A549 (cell line): Measurements from ENCODE around the gene GPR25. TPM values are rescaled to one million over a fixed set of nuclear protein-coding genes. Genes with fewer than 3 reads are reported as not detected.

Source experiments
- ATAC-seq, 2 experiments: fragments of 200-7000 bp in 1 of 2; fragments of >200 bp in 1 of 2; cut with Nextera tagmentation in 1 of 2; cut with Tn5 transposase in 1 of 2; 3 replicates each; pipeline versions ENCODE4 v1.8.0 to v1.9.1; 2018 to 2020; ENCODE audit warnings: mild to moderate bottlenecking in 1 of 2, moderate library complexity in 1 of 2
- CTCF ChIA-PET: fragments of 300-600 bp; sonication (Branson Sonifier 250); formaldehyde crosslinking; extraction: SDS; loops from one replicate; lab custom pipeline; 2021; ENCODE audit warnings: antibody characterized with exemption, inconsistent platforms; lab: Yijun Ruan, JAX
- POLR2A ChIA-PET: fragments of 350-600 bp; formaldehyde crosslinking; extraction: SDS; loops from one replicate; lab custom pipeline; 2021; ENCODE audit warnings: antibody characterized with exemption, inconsistent platforms; lab: Yijun Ruan, JAX
- DNase-seq, 2 experiments: peaks; one replicate each; pipeline versions ENCODE4 v3.0.0 to v3.0.0-alpha.2; 2011 to 2016; ENCODE audit warnings: low read depth in 1 of 2, low spot score in 1 of 2
- FAIRE-seq: peaks from 2 replicates; lab custom pipeline; 2011; peaks lifted over from hg19 to GRCh38; lab: Jason Lieb, UNC
- H3K27ac ChIP-seq, 2 experiments: fragments of >200 bp; sonication (Bioruptor Twin); formaldehyde crosslinking; 3 replicates each; pipeline ENCODE4 v1.5.1; 2016 to 2017
- H3K4me1 ChIP-seq: fragments of >200 bp; sonication (Bioruptor Twin); formaldehyde crosslinking; 3 replicates; pipeline ENCODE4 v1.6.1; 2016
- H3K4me2 ChIP-seq: fragments of >200 bp; sonication (Bioruptor Twin); formaldehyde crosslinking; 3 replicates; pipeline ENCODE4 v1.6.1; 2016
- H3K4me3 ChIP-seq: fragments of >200 bp; sonication (Bioruptor Twin); formaldehyde crosslinking; 3 replicates; pipeline ENCODE4 v1.5.1; 2016
- H3K9me3 ChIP-seq: fragments of >200 bp; sonication (Bioruptor Twin); formaldehyde crosslinking; 3 replicates; pipeline ENCODE4 v1.6.1; 2016
- BCL3 ChIP-seq: fragments of >200 bp; sonication (Bioruptor Twin); formaldehyde crosslinking; IDR thresholded peaks from 3 replicates; pipeline ENCODE4 v1.6.1; 2016
- CBX2 ChIP-seq: fragments of 200-600 bp; sonication (generic); IDR thresholded peaks from 2 replicates; pipeline ENCODE4 v1.6.1; 2016; ENCODE audit warnings: low read depth, mild to moderate bottlenecking, borderline replicate concordance
- CEBPB ChIP-seq, 2 experiments: fragments of >200 bp in 1 of 2; sonication (Bioruptor Twin) in 1 of 2; formaldehyde crosslinking in 1 of 2; IDR thresholded peaks; 2 replicates each; pipeline ENCODE4 v1.6.1; 2012 to 2016
- CHD2 ChIP-seq: fragments of 150-350 bp; IDR thresholded peaks from 2 replicates; pipeline ENCODE4 v1.6.1; 2014; ENCODE audit warnings: low read length; ENCODE audit not compliant: partially characterized antibody
- EHF ChIP-seq: fragments of 250-450 bp; sonication (Bioruptor Pico); IDR thresholded peaks from 2 replicates; pipeline ENCODE4 v1.5.0; 2020; ENCODE audit warnings: mild to moderate bottlenecking
- EHMT2 ChIP-seq: fragments of 200-600 bp; sonication (generic); IDR thresholded peaks from 2 replicates; pipeline ENCODE4 v1.6.1; 2016; ENCODE audit warnings: antibody characterized with exemption, low read depth, mild to moderate bottlenecking, moderate library complexity
- EP300 ChIP-seq, 2 experiments: fragments of >200 bp; sonication (Bioruptor Twin); formaldehyde crosslinking; IDR thresholded peaks; 2 replicates in 1 of 2; 3 replicates in 1 of 2; pipeline ENCODE4 v1.6.1; 2016 to 2017
- FOSL2 ChIP-seq, 2 experiments: fragments of 450-650 bp in 1 of 2; fragments of >200 bp in 1 of 2; sonication (Bioruptor Twin) in 1 of 2; formaldehyde crosslinking; IDR thresholded peaks; 2 replicates each; pipeline versions ENCODE4 v1.5.0 to v1.6.1; 2016 to 2020; ENCODE audit warnings: mild to moderate bottlenecking in 1 of 2, moderate library complexity in 1 of 2
- GATA3 ChIP-seq: IDR thresholded peaks from 2 replicates; pipeline ENCODE4 v1.6.1; 2012; ENCODE audit warnings: borderline replicate concordance
- HDAC2 ChIP-seq: fragments of 200-600 bp; sonication (generic); IDR thresholded peaks from 2 replicates; pipeline ENCODE4 v1.6.1; 2016
- HOXA7 ChIP-seq: fragments of 250-450 bp; sonication (Bioruptor Pico); IDR thresholded peaks from 2 replicates; pipeline ENCODE4 v1.5.0; 2020; ENCODE audit warnings: mild to moderate bottlenecking, moderate library complexity
- HOXB5 ChIP-seq: fragments of 250-450 bp; sonication (Bioruptor Pico); IDR thresholded peaks from 2 replicates; pipeline ENCODE4 v1.5.0; 2020; ENCODE audit warnings: mild to moderate bottlenecking, moderate library complexity
- JUN ChIP-seq, 2 experiments: fragments of >200 bp; sonication (Bioruptor Twin); formaldehyde crosslinking; IDR thresholded peaks; 2 replicates in 1 of 2; 3 replicates in 1 of 2; pipeline ENCODE4 v1.6.1; 2016 to 2017
- KDM5A ChIP-seq: fragments of 200-600 bp; sonication (generic); IDR thresholded peaks from 2 replicates; pipeline ENCODE4 v1.6.1; 2016; ENCODE audit warnings: antibody characterized with exemption, mild to moderate bottlenecking
- MAFK ChIP-seq: fragments of 450-650 bp; IDR thresholded peaks from 2 replicates; pipeline ENCODE4 v1.6.1; 2014; ENCODE audit not compliant: partially characterized antibody
- MAX ChIP-seq: IDR thresholded peaks from 2 replicates; pipeline ENCODE4 v1.6.1; 2012
- MYC ChIP-seq: IDR thresholded peaks from 2 replicates; pipeline ENCODE4 v1.6.1; 2012; ENCODE audit warnings: mild to moderate bottlenecking, inconsistent platforms, low read length, improper control_type of control experiment, borderline replicate concordance
- NPAS2 ChIP-seq: fragments of 250-450 bp; sonication (Bioruptor Pico); IDR thresholded peaks from 2 replicates; pipeline ENCODE4 v1.8.0; 2022; ENCODE audit warnings: mild to moderate bottlenecking, moderate library complexity, borderline replicate concordance
- POLR2A ChIP-seq: IDR thresholded peaks from 2 replicates; pipeline ENCODE4 v1.6.1; 2012; ENCODE audit warnings: mild to moderate bottlenecking, low read length
- POLR2AphosphoS2 ChIP-seq: conservative IDR thresholded peaks from 2 replicates; pipeline ENCODE4 v1.6.1; 2012; ENCODE audit warnings: low read length, improper control_type of control experiment, inconsistent platforms
- RCOR1 ChIP-seq: fragments of 150-350 bp; IDR thresholded peaks from 2 replicates; pipeline ENCODE4 v1.6.1; 2014; ENCODE audit warnings: antibody characterized with exemption, low read length, low read depth
- REST ChIP-seq: fragments of 200-600 bp; sonication (generic); IDR thresholded peaks from 2 replicates; pipeline ENCODE4 v1.6.1; 2016; ENCODE audit warnings: antibody characterized with exemption, mild to moderate bottlenecking, moderate library complexity
- RNF2 ChIP-seq: fragments of 200-600 bp; sonication (generic); IDR thresholded peaks from 2 replicates; pipeline ENCODE4 v1.6.1; 2016; ENCODE audit warnings: low read depth, mild to moderate bottlenecking, antibody characterized with exemption, moderate library complexity, borderline replicate concordance
- ZFP36 ChIP-seq: fragments of 450-650 bp; IDR thresholded peaks from 2 replicates; pipeline ENCODE4 v1.6.1; 2014; ENCODE audit warnings: borderline replicate concordance; ENCODE audit not compliant: partially characterized antibody
- WGBS: methylation state at CpG from one replicate; pipeline ENCODE4 v1.1.6; 2017; ENCODE audit errors: missing lambda C conversion rate; 5-methylcytosine and 5-hydroxymethylcytosine counted together
- polyA plus RNA-seq, 4 experiments: library from polyadenylated mRNA; depleted of rRNA in 3 of 4; stranded (reverse); fragments of >200 nt; fragmentation: RNase III in 1 of 4; extraction: RNeasy Plus Mini Kit Qiagen cat#74134 plus additional on column Dnase treatment in 1 of 4; gene quantifications; 2 replicates in 3 of 4; 3 replicates in 1 of 4; pipeline ENCODE4 v1.2.3, GENCODE V29; 2011 to 2017

Gene GPR25
- polyA plus RNA-seq, 2 of the 4 experiments (the other 2 are of a cell fraction) = not detected

- Histone ChIP-seq H3K4me1 (peaks cover 76% of the 10 kb centered on the region), H3K27ac (peak overlapping the region; percentile 77 to 82), H3K9me3 (no peaks in the 10 kb centered on the region), H3K4me3 (no peak overlapping the region), H3K4me2 (peak overlapping the region; percentile 39)
- no peak for TF ChIP-seq RCOR1
- peak in 1 of 2 experiments; percentile 48; a peak in 1 of 5 replicates for TF ChIP-seq EP300 (IDR thresholded peaks at IDR 0.05)
- TF ChIP-seq CEBPB (IDR thresholded peaks at IDR 0.05) = peak; percentile 69 to 75; a peak in 3 of 4 replicates
- peak; percentile 41; the same call in 1 of the 2 replicates for TF ChIP-seq MAX
- peak; percentile 41 to 52; a peak in 2 of 5 replicates for TF ChIP-seq JUN (IDR thresholded peaks at IDR 0.05)
- TF ChIP-seq GATA3 = peak; percentile 26; the same call in 1 of the 2 replicates
- no peak for TF ChIP-seq FOSL2 (IDR thresholded peaks at IDR 0.05)
- peak; percentile 73 for TF ChIP-seq FOSL2 (CRISPR knock-in tag; IDR thresholded peaks at IDR 0.05)
- TF ChIP-seq HDAC2 = no peak
- 67% methylated on average over 5 of the region's 5 CpGs for WGBS
- ATAC-seq (peak; percentile 82 to 91), DNase-seq (peak in 1 of 2 experiments; percentile 79), FAIRE-seq (no peak)
- POLR2A ChIA-PET = interaction anchor here (0.9 to 3.9 kb wide), 4 partner anchors 9 to 17 kb away, joined by 4 to 58 read pairs (median 6); partner anchors contain the start of gene INAVA
- CTCF ChIA-PET = interaction anchor here (0.7 to 2.0 kb wide), 10 partner anchors 8 to 135 kb away, joined by 3 to 16 read pairs (median 4); partner anchors contain the start of gene INAVA
These were observed 34.9 kb downstream of the GPR25 start for GRCh38 chr1:200907611-200908097.

- Histone ChIP-seq H3K4me2 (peak overlapping the region; percentile 39), H3K4me3 (no peak overlapping the region), H3K4me1 (peaks cover 70% of the 10 kb centered on the region), H3K9me3 (no peaks in the 10 kb centered on the region), H3K27ac (peak overlapping the region; percentile 77 to 82)
- 86% methylated on average over 5 of the region's 6 CpGs for WGBS
- POLR2A ChIA-PET = interaction anchor here (0.9 to 3.9 kb wide), 4 partner anchors 9 to 17 kb away, joined by 4 to 58 read pairs (median 6); partner anchors contain the start of gene INAVA
- no peak for DNase-seq
- CTCF ChIA-PET = interaction anchor here (0.7 to 2.0 kb wide), 6 partner anchors 9 to 89 kb away, joined by 3 to 16 read pairs (median 4); partner anchors contain the start of gene INAVA
- FAIRE-seq = no peak
- no peak for ATAC-seq
- no peak for TF ChIP-seq REST
- TF ChIP-seq FOSL2 (IDR thresholded peaks at IDR 0.05) = no peak
- no peak for TF ChIP-seq FOSL2 (CRISPR knock-in tag; IDR thresholded peaks at IDR 0.05)
- no peak for TF ChIP-seq MAFK
- no peak for TF ChIP-seq CHD2
- no peak for TF ChIP-seq RNF2
- 0 out of 5 replicates have a peak, but pooled peaks of 1 of the 2 experiments have one; percentile 6 for TF ChIP-seq JUN (IDR thresholded peaks at IDR 0.05)
- TF ChIP-seq POLR2AphosphoS2 = no peak
- TF ChIP-seq KDM5A = no peak
- TF ChIP-seq, all 56 proteins: peak for 1
These were observed 35.5 kb downstream of the GPR25 start for GRCh38 chr1:200908191-200908868.

- TF ChIP-seq MYC (no peak), NPAS2 (no peak), HOXB5 (CRISPR knock-in tag) (no peak), FOSL2 (IDR thresholded peaks at IDR 0.05) (no peak), FOSL2 (CRISPR knock-in tag; IDR thresholded peaks at IDR 0.05) (no peak), EHF (CRISPR knock-in tag) (no peak), EHMT2 (no peak), ZFP36 (no peak), HOXA7 (CRISPR knock-in tag) (no peak), CBX2 (no peak), EP300 (IDR thresholded peaks at IDR 0.05) (no peak), POLR2A (no peak), BCL3 (no peak)
- Histone ChIP-seq H3K27ac (peak overlapping the region; percentile 77 to 82), H3K4me2 (peak overlapping the region; percentile 39), H3K4me3 (no peak overlapping the region), H3K9me3 (no peaks in the 10 kb centered on the region), H3K4me1 (peaks cover 63% of the 10 kb centered on the region)
- ChIA-PET CTCF (interaction anchor here (1.8 kb wide), 1 partner anchor 9 kb away, joined by 6 read pairs; no protein-coding TSS in a partner anchor), POLR2A (interaction anchor here (3.9 kb wide), 1 partner anchor 13 kb away, joined by 58 read pairs; the partner anchor contains the start of gene INAVA)
- 83% methylated on average over 3 of the region's 5 CpGs for WGBS
- FAIRE-seq (no peak), DNase-seq (no peak), ATAC-seq (no peak)
These were observed 36.3 kb downstream of the GPR25 start for GRCh38 chr1:200909071-200909470.
